ENCODE results near the gene FAH. TPM values are rescaled to one million over a fixed set of nuclear protein-coding genes. Genes with fewer than 3 reads are reported as not detected.

Gene FAH
- total RNA-seq, 1 donor: 27.2 TPM

- DNase-seq (ENCODE audit: low read depth): peak; percentile 71
Measured at GRCh38 chr15:80173022-80173759, 20.4 kb downstream of the FAH start.

DNA sequence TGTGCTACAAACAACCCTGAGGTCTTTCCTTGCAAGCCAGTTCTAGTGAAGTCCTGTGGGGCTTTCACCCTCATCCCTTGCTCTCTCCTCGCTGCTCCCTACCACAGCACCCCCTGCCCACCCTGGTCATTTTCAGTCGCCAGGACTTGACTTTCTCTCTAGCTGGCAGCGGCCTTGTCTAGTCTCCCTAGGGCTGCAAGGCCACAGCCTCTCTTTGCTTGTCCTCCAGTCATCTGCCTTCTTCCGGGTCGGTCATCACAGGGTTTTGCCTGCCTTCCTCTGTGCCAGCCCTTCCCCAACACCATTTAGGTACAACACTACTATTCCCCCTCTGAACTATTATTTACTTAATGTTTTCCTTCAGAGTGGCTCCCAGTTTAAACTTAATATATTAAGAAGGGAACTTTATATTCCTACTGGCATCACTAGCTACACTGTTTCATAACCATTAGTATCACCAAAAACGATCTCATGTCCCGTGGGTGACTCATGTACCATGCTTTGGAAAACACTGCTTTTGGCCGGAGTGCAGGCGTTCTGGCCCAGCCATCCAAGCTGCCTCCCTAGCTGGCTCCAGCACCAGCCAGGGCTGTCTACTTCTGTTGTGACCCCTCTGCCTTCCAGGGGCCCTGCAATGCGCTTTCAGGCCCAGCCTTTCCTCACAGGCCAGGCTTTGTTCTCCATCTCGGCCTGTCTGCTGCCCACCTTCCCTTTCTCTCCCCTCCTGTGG is 21.4 kb downstream of the FAH start:
- TF ChIP-seq, protein P1, sequence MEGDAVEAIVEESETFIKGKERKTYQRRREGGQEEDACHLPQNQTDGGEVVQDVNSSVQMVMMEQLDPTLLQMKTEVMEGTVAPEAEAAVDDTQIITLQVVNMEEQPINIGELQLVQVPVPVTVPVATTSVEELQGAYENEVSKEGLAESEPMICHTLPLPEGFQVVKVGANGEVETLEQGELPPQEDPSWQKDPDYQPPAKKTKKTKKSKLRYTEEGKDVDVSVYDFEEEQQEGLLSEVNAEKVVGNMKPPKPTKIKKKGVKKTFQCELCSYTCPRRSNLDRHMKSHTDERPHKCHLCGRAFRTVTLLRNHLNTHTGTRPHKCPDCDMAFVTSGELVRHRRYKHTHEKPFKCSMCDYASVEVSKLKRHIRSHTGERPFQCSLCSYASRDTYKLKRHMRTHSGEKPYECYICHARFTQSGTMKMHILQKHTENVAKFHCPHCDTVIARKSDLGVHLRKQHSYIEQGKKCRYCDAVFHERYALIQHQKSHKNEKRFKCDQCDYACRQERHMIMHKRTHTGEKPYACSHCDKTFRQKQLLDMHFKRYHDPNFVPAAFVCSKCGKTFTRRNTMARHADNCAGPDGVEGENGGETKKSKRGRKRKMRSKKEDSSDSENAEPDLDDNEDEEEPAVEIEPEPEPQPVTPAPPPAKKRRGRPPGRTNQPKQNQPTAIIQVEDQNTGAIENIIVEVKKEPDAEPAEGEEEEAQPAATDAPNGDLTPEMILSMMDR (IDR thresholded peaks at IDR 0.05; ENCODE audit: insufficient read depth, low read depth, low read length): no peak
- no peak overlapping the region for H3K4me3 ChIP-seq (ENCODE audit: low read depth, low read length)
- peak; percentile 81 for DNase-seq (ENCODE audit: low read depth)

More at GRCh38 chr15:80173022-80173759, 20.4 kb downstream of the FAH start:
- no peak overlapping the region for H3K4me3 ChIP-seq (ENCODE audit: low read depth, low read length)
- TF ChIP-seq, protein P1 (IDR thresholded peaks at IDR 0.05; ENCODE audit: insufficient read depth, low read depth, low read length): peak; percentile 81

- no peak for DNase-seq (ENCODE audit: low read depth)
- H3K4me3 ChIP-seq (ENCODE audit: low read depth, low read length): no peak overlapping the region
- TF ChIP-seq, protein P1 (IDR thresholded peaks at IDR 0.05; ENCODE audit: insufficient read depth, low read depth, low read length): no peak
Measured at GRCh38 chr15:80175436-80175835, 22.6 kb downstream of the FAH start.

- H3K4me3 ChIP-seq (ENCODE audit: low read depth, low read length): no peak overlapping the region
- no peak for DNase-seq (ENCODE audit: low read depth)
- TF ChIP-seq, protein P1 (IDR thresholded peaks at IDR 0.05; ENCODE audit: insufficient read depth, low read depth, low read length): no peak
Measured at GRCh38 chr15:80176443-80176842, 23.6 kb downstream of the FAH start.

- TF ChIP-seq, protein P1 (IDR thresholded peaks at IDR 0.05; ENCODE audit: insufficient read depth, low read depth, low read length): no peak
- H3K4me3 ChIP-seq (ENCODE audit: low read depth, low read length): no peak overlapping the region
- DNase-seq (ENCODE audit: low read depth): peak; percentile 3
Measured at GRCh38 chr15:80177156-80177555, 24.4 kb downstream of the FAH start.

DNA sequence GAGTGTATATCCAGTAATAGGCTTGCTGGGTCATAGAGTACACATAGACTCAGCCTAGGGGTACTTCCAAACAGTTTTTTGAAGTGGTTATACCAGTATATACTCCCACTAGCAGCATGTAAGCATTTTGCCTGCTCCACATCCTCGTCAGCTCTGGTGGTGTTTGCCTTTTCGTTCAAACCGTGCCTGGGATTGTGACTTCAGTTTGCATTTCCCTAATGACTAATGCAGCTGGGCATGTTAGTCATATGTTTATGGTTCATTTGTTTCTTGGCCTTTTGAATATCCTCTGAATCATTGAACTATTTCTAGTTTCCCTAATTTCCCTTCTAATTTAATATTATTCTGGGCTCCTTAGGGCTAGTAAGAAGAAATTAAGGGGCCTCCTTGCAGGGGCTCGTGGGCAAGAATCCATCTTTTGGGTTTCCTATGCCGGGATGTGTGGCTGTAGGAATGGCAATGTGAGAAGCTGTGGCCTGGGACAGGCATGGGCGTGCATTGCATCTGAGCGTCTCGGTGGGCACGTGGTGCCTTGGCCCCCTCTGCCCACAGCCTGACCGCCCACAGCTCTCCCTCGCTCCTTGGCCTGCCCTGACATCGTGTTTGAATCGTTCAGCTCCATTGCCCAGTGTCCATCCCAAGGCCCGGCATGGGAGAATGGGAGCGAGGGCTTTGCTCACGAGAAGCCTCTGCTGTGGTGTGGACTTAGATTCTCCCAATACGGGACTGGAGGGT is 26.4 kb downstream of the FAH start:
- TF ChIP-seq, protein P1 (IDR thresholded peaks at IDR 0.05; ENCODE audit: insufficient read depth, low read depth, low read length): no peak
- DNase-seq (ENCODE audit: low read depth): peak; percentile 85
- no peak overlapping the region for H3K4me3 ChIP-seq (ENCODE audit: low read depth, low read length)

Data from fibroblast of villous mesenchyme (primary cell).